Esophagus squamous epithelium (tissue), 4 donors: ENCODE measurements around the gene ZNF777.

Experiments
- CTCF ChIP-seq, 6 experiments: fragments of 450-650 bp in 4 of 6; fragments of 200-600 bp in 2 of 6; sonication (generic) in 2 of 6; IDR thresholded peaks; one replicate each; pipeline ENCODE4 v1.5.1; 2016 to 2019; ENCODE audit warnings: antibody characterized with exemption in 6 of 6, mild to moderate bottlenecking in 4 of 6, moderate library complexity in 4 of 6
- POLR2A ChIP-seq, 4 donors: fragments of 450-650 bp; IDR thresholded peaks; one replicate each; pipeline ENCODE4 v1.6.1; 2017; ENCODE audit warnings: antibody characterized with exemption in 4 of 4, mild to moderate bottlenecking in 4 of 4, moderate library complexity in 3 of 4

GRCh38 chr7:149498811-149499210 lies 37.9 kb upstream of the ZNF777 start:
- TF ChIP-seq CTCF (IDR thresholded peaks at IDR 0.05) = no peak
- TF ChIP-seq POLR2A (IDR thresholded peaks at IDR 0.05) = no peak
